HCT116 (cell line): Measurements from ENCODE around the gene TMTC2. TPM values are rescaled to one million over a fixed set of nuclear protein-coding genes. Genes with fewer than 3 reads are reported as not detected.

Experiments used
- ATAC-seq: fragments of 200-7000 bp; cut with Tn5 transposase; 2 replicates; pipeline ENCODE4 v1.9.1; 2020; ENCODE audit warnings: mild to moderate bottlenecking, moderate library complexity
- BruUV-seq: library from RNA; stranded (reverse); fragments of 400-500 nt; replicated peaks from 2 replicates; lab custom pipeline; 2021; lab: Mats Ljungman, UMichigan
- CTCF ChIA-PET: fragments of 300-600 bp; sonication (Branson Sonifier 250); formaldehyde crosslinking; loops from one replicate; lab custom pipeline; 2021; ENCODE audit warnings: antibody characterized with exemption; lab: Charles Lee
- POLR2A ChIA-PET: fragments of 300-600, 350-600 bp; sonication (Branson Sonifier 250); formaldehyde crosslinking; loops from one replicate; lab custom pipeline; 2021; ENCODE audit warnings: antibody characterized with exemption; lab: Charles Lee
- RAD21 ChIA-PET, 2 experiments: fragments of 300-600 bp; sonication (Branson Sonifier 250); formaldehyde crosslinking; loops; one replicate each; lab custom pipeline; 2023; ENCODE audit warnings: low total read pairs in 2 of 2; ENCODE audit not compliant: uncharacterized antibody in 2 of 2, unreplicated experiment in 2 of 2, low non-redundant PET in 1 of 2; lab: Charles Lee
- DNase-seq: peaks from one replicate; pipeline ENCODE4 v3.0.0-alpha.2; 2010; ENCODE audit warnings: low read depth, low spot score
- H2AFZ ChIP-seq: fragments of 200-600 bp; shearing (Covaris generic), sonication (generic); 2 replicates; pipeline ENCODE4 v1.6.1; 2017; ENCODE audit warnings: low read depth, mixed run types, mixed read lengths, antibody characterized with exemption, low read length; ENCODE audit not compliant: poor library complexity, severe bottlenecking
- H3K27ac ChIP-seq: 2 replicates; pipeline ENCODE4 v1.5.1; 2012; ENCODE audit warnings: low read depth, low read length
- H3K27me3 ChIP-seq: fragments of 200-600 bp; sonication (generic); 2 replicates; pipeline ENCODE4 v1.6.1; 2016; ENCODE audit warnings: mixed run types, low read length, mixed read lengths; ENCODE audit not compliant: insufficient read depth
- H3K36me3 ChIP-seq, 2 experiments: fragments of 200-500 bp in 1 of 2; fragments of 200-600 bp in 1 of 2; sonication (Bioruptor generic) in 1 of 2; sonication (generic) in 1 of 2; 2 replicates each; pipeline versions ENCODE4 v1.5.1 to v1.6.1; 2014 to 2016; ENCODE audit warnings: low read length in 2 of 2, inconsistent platforms in 1 of 2, mixed read lengths in 1 of 2, mixed run types in 1 of 2; ENCODE audit not compliant: insufficient read depth in 2 of 2, control insufficient read depth in 1 of 2
- H3K4me1 ChIP-seq, 2 experiments: fragments of 200-600 bp in 1 of 2; sonication (generic) in 1 of 2; 2 replicates each; pipeline versions ENCODE4 v1.5.1 to v1.6.1; 2012 to 2017; ENCODE audit warnings: low read length in 2 of 2, inconsistent platforms in 1 of 2, mild to moderate bottlenecking in 1 of 2, mixed read lengths in 1 of 2, mixed run types in 1 of 2, moderate library complexity in 1 of 2; ENCODE audit not compliant: insufficient read depth in 2 of 2, control insufficient read depth in 1 of 2
- H3K4me2 ChIP-seq: fragments of 200-600 bp; sonication (generic); 2 replicates; pipeline ENCODE4 v1.6.1; 2017; ENCODE audit warnings: mixed run types, low read length, mixed read lengths
- H3K4me3 ChIP-seq, 2 experiments: fragments of 200-600 bp in 1 of 2; sonication (generic) in 1 of 2; replicated peaks in 1 of 2; 2 replicates each; pipeline ENCODE4 v1.5.1; 2011 to 2016; ENCODE audit warnings: low read length in 2 of 2, control low read depth in 1 of 2, low read depth in 1 of 2, mild to moderate bottlenecking in 1 of 2, mixed read lengths in 1 of 2, mixed run types in 1 of 2
- H3K79me2 ChIP-seq: fragments of 200-600 bp; sonication (generic); 2 replicates; pipeline ENCODE4 v1.6.1; 2017; ENCODE audit warnings: mild to moderate bottlenecking, mixed run types, low read length, moderate library complexity, mixed read lengths; ENCODE audit not compliant: insufficient read depth
- H3K9ac ChIP-seq: fragments of 200-600 bp; sonication (generic); 2 replicates; pipeline ENCODE4 v1.6.1; 2016; ENCODE audit warnings: low read length, mixed read lengths
- H3K9me2 ChIP-seq: fragments of 200-600 bp; sonication (generic), shearing (Covaris generic); 2 replicates; pipeline ENCODE4 v1.6.1; 2017; ENCODE audit warnings: mixed run types, mild to moderate bottlenecking, moderate library complexity; ENCODE audit not compliant: insufficient read depth
- H3K9me3 ChIP-seq, 2 experiments: fragments of 200-500 bp in 1 of 2; fragments of 200-600 bp in 1 of 2; sonication (Bioruptor generic) in 1 of 2; sonication (generic) in 1 of 2; 2 replicates each; pipeline ENCODE4 v1.6.1; 2014 to 2017; ENCODE audit warnings: low read length in 2 of 2, mixed read lengths in 2 of 2, inconsistent platforms in 1 of 2, low read depth in 1 of 2, mild to moderate bottlenecking in 1 of 2, mixed run types in 1 of 2, moderate library complexity in 1 of 2; ENCODE audit not compliant: control insufficient read depth in 1 of 2, insufficient read depth in 1 of 2
- H4K20me1 ChIP-seq: fragments of 200-600 bp; sonication (generic), shearing (Covaris generic); 2 replicates; pipeline ENCODE4 v1.6.1; 2017; ENCODE audit warnings: mixed run types, mild to moderate bottlenecking, moderate library complexity; ENCODE audit not compliant: insufficient read depth
- ATF3 ChIP-seq: IDR thresholded peaks from 2 replicates; pipeline ENCODE4 v1.6.1; 2012
- EGR1 ChIP-seq: IDR thresholded peaks from 2 replicates; pipeline ENCODE4 v1.6.1; 2012; ENCODE audit warnings: low read depth
- ELF1 ChIP-seq: IDR thresholded peaks from 2 replicates; pipeline ENCODE4 v1.6.1; 2012; ENCODE audit warnings: low read depth, borderline replicate concordance
- EZH2 ChIP-seq: fragments of 200-600 bp; sonication (generic); IDR thresholded peaks from 2 replicates; pipeline ENCODE4 v1.6.1; 2017; ENCODE audit warnings: antibody characterized with exemption, mixed run types
- FOSL1 ChIP-seq: IDR thresholded peaks from 2 replicates; pipeline ENCODE4 v1.6.1; 2012; ENCODE audit warnings: low read depth
- JUND ChIP-seq: IDR thresholded peaks from 2 replicates; pipeline ENCODE4 v1.6.1; 2012
- POLR2A ChIP-seq: IDR thresholded peaks from 2 replicates; pipeline ENCODE4 v1.7.0; 2011; ENCODE audit warnings: borderline replicate concordance; ENCODE audit not compliant: insufficient read depth, insufficient read length; ENCODE audit errors: extremely low read depth
- POLR2AphosphoS5 ChIP-seq: IDR thresholded peaks from 2 replicates; pipeline ENCODE4 v1.6.1; 2011; ENCODE audit warnings: mild to moderate bottlenecking, low read depth, low read length, moderate library complexity
- SP1 ChIP-seq: IDR thresholded peaks from 2 replicates; pipeline ENCODE4 v1.6.1; 2012; ENCODE audit warnings: low read depth
- TCF7L2 ChIP-seq: IDR thresholded peaks from 2 replicates; pipeline ENCODE4 v1.7.0; 2011; ENCODE audit warnings: borderline replicate concordance, inconsistent platforms; ENCODE audit not compliant: insufficient read depth, insufficient read length; ENCODE audit errors: extremely low read depth
- YY1 ChIP-seq: IDR thresholded peaks from 2 replicates; pipeline ENCODE4 v1.6.1; 2011; ENCODE audit warnings: low read length, low read depth, moderate library complexity, mild to moderate bottlenecking; ENCODE audit not compliant: insufficient replicate concordance; ENCODE audit errors: extremely low read depth
- ZFX ChIP-seq: fragments of 450-650 bp; IDR thresholded peaks from 2 replicates; pipeline ENCODE4 v1.6.1; 2017
- ZNF274 ChIP-seq: fragments of 200-500 bp; sonication (Bioruptor generic); IDR thresholded peaks from 2 replicates; pipeline ENCODE4 v1.6.1; 2014; ENCODE audit warnings: mild to moderate bottlenecking, low read depth, low read length, inconsistent platforms
- intact Hi-C: fragments of 100-400 bp; cut with micrococcal nuclease; formaldehyde crosslinking; loops from 2 replicates; pipeline ENCODE4 v1.10.0; 2022
- total RNA-seq: library from RNA; stranded (reverse); gene quantifications from one replicate; pipeline ENCODE4 v1.2.1, GENCODE V29; 2021; ENCODE audit not compliant: unreplicated experiment
- TF ChIP-seq, protein P1 (sequence below): IDR thresholded peaks from 2 replicates; pipeline ENCODE4 v1.6.1; 2012

Gene TMTC2
- total RNA-seq, 1 experiment from 2014 or later, result 11.5 TPM

- H3K27ac ChIP-seq, result no peak overlapping the region
- no peaks in the 10 kb centered on the region for H3K36me3 ChIP-seq
- no peak for DNase-seq
- TF ChIP-seq EGR1 (no peak), ELF1 (no peak), SP1 (no peak), YY1 (no peak), POLR2A (no peak), FOSL1 (no peak), POLR2AphosphoS5 (no peak), EZH2 (no peak), ZFX (no peak), ZNF274 (no peak), TCF7L2 (no peak), ATF3 (no peak), JUND (no peak)
- TF ChIP-seq, protein P1, sequence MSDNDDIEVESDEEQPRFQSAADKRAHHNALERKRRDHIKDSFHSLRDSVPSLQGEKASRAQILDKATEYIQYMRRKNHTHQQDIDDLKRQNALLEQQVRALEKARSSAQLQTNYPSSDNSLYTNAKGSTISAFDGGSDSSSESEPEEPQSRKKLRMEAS, result no peak
- BruUV-seq, result no TSS peak
- H2AFZ ChIP-seq, result no peak overlapping the region
- ATAC-seq, result no peak
- no peak overlapping the region for H3K4me3 ChIP-seq
- ChIA-PET RAD21 (no interaction called here), POLR2A (no interaction called here), CTCF (no interaction called here)
- no peaks in the 10 kb centered on the region for H3K9me2 ChIP-seq
- no peaks in the 10 kb centered on the region for H3K79me2 ChIP-seq
- no peaks in the 10 kb centered on the region for H4K20me1 ChIP-seq
- intact Hi-C loops, result no loop called here
- H3K9me3 ChIP-seq, result no peaks in the 10 kb centered on the region
- no peaks in the 10 kb centered on the region for H3K27me3 ChIP-seq
- H3K9ac ChIP-seq, result no peak overlapping the region
- H3K4me2 ChIP-seq, result no peak overlapping the region
- H3K4me1 ChIP-seq, result no peaks in the 10 kb centered on the region
These were observed 21.6 kb downstream of the TMTC2 start for GRCh38 chr12:82708061-82708879.
